GM12891 (cell line): ENCODE measurements around the gene INKA1.

ENCODE experiments used
- POLR2A ChIP-seq: IDR thresholded peaks from 2 replicates; pipeline ENCODE4 v1.6.1; 2011; ENCODE audit warnings: low read depth, low read length, control low read depth
- POLR2AphosphoS5 ChIP-seq: IDR thresholded peaks from 2 replicates; pipeline ENCODE4 v1.6.1; 2011; ENCODE audit warnings: low read depth, low read length, control low read depth
- SPI1 ChIP-seq: IDR thresholded peaks from 2 replicates; pipeline ENCODE4 v1.6.1; 2011; ENCODE audit warnings: low read depth, low read length, control low read depth
- TAF1 ChIP-seq: IDR thresholded peaks from 2 replicates; pipeline ENCODE4 v1.6.1; 2011; ENCODE audit warnings: low read depth, low read length, control low read depth

- TF ChIP-seq POLR2AphosphoS5: no peak
- no peak for TF ChIP-seq POLR2A
- TF ChIP-seq TAF1: no peak
- TF ChIP-seq SPI1: no peak
Observed at GRCh38 chr3:49840388-49840787, 37.3 kb downstream of the INKA1 start.
